Measurements from ENCODE around the gene CERCAM.
"Not testable (repeated sequence)": the region's sequence is repeated elsewhere in the genome, so short reads cannot be mapped to it uniquely, and the experiment has no call there.

The CERCAM gene

GRCh38 chr9:128422783-128423150 is 2.1 kb downstream of the CERCAM start:
- DNase-seq (ENCODE audit: low spot score) = no peak

DNA sequence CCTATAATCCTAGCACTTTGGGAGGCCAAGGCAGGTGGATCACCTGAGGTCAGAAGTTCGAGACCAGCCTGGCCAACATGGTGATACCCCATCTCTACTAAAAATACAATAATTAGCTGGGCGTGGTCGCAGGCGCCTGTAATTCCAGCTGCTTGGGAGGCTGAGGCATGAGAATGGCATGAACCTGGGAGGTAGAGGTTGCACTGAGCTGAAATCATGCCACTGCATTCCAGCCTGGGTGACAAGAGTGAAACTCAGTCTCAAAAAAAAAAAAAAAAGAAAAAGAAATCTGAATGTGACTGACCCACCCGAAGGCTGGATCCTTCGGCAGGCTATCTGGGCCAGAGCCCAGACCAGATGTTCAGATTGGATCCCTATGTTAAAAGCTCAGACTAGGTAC is 2.7 kb downstream of the CERCAM start:
- not testable (repeated sequence) for DNase-seq (ENCODE audit: low spot score)

More at GRCh38 chr9:128422783-128423150, 2.1 kb downstream of the CERCAM start:
- TF ChIP-seq CTCF (IDR thresholded peaks at IDR 0.05; ENCODE audit: extremely low read depth, missing control alignments) = no peak

DNA sequence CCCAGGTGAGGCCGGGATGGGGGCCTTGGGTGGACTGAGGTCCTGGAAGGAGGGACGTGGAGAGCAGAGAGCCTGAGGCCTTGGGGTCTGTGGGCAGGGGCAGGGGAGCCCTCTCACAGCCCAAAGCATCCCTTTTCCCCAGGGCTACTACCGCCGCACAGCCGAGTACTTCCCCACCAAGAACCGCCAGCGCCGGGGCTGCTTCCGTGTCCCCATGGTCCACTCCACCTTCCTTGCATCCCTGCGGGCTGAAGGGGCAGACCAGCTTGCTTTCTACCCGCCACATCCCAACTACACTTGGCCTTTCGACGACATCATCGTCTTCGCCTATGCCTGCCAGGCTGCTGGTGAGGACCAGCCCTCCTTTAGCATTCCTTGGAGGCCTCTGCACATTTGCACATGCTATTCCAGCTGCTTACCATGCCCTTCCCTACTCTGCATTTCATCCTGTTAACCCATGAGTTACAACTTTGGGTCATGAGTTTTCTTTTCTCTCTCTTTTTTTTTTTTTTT is 3.7 kb downstream of the CERCAM start:
- no peak for TF ChIP-seq CTCF (IDR thresholded peaks at IDR 0.05; ENCODE audit: extremely low read depth, missing control alignments)
- DNase-seq (ENCODE audit: low spot score) = no peak

- DNase-seq (ENCODE audit: low spot score) = no peak
These were observed 8.2 kb downstream of the CERCAM start for GRCh38 chr9:128428644-128429512.

DNA sequence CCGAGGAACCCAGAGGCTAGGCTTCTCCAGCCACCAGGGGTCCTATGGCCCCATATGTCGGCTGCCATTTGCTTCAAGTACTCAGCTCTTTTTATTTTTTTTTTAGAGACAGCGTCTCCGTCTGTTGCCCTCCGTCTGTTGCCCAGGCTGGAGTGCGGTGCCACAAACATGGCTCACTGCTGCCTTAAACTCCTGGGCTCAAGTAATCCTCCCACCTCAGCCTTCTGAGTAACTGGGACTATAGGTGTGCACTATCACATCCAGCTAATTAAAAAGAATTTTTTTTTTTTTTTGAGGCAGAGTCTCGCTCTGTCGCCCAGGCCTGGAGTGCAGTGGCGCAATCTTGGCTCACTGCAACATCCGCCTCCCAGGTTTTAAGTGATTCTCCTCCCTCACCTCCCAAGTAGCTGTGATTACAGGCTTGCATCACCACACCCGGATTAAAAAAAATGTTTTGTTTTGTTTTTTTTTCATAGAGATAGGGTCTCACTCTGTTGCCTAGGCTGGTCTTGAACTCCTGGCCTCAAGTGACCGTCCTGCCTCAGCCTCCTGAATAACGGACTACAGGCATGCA is 8.9 kb downstream of the CERCAM start:
- DNase-seq (ENCODE audit: low spot score) = no peak
- no peak for TF ChIP-seq CTCF (IDR thresholded peaks at IDR 0.05; ENCODE audit: extremely low read depth, missing control alignments)

More at GRCh38 chr9:128428644-128429512, 8.2 kb downstream of the CERCAM start:
- no peak for TF ChIP-seq CTCF (IDR thresholded peaks at IDR 0.05; ENCODE audit: extremely low read depth, missing control alignments)

- no peak for DNase-seq (ENCODE audit: low spot score)
- TF ChIP-seq CTCF (IDR thresholded peaks at IDR 0.05; ENCODE audit: extremely low read depth, missing control alignments) = no peak
These were observed 10.6 kb downstream of the CERCAM start for GRCh38 chr9:128431207-128431606.

DNA sequence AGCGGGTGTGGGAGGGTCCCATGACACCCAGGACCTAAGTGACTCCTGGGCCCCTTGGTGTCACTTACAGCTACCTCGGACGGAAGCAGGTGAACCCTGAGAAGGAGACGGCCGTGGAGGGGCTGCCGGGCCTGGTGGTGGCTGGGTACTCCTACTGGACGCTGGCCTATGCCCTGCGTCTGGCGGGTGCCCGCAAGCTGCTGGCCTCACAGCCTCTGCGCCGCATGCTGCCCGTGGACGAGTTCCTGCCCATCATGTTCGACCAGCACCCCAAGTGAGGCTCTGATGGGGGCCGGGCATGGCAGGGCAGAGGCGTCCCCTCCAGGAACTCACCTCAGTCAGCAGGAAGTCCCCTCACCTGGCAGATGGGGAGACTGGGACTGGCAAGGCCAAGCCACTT is 13.7 kb downstream of the CERCAM start:
- DNase-seq (ENCODE audit: low spot score) = no peak
- TF ChIP-seq CTCF (IDR thresholded peaks at IDR 0.05; ENCODE audit: extremely low read depth, missing control alignments) = no peak

Data from GM20000 (cell line).